NCI-H345 (cell line): ENCODE data around the gene SMPDL3B.

Experiments used
- DNase-seq: peaks from one replicate; lab custom pipeline; 2025; lab: John Stamatoyannopoulos, UW

Gene SMPDL3B

GRCh38 chr1:27934818-27935549, at the start of gene SMPDL3B:
TSS of gene SMPDL3B (plus strand) at chr1:27935000. CDS start at chr1:27935184, 184 bp downstream.
- DNase-seq, result peak; percentile 53

- DNase-seq, result no peak
Measured at GRCh38 chr1:27885114-27885528, 49.7 kb upstream of the SMPDL3B start.

GRCh38 chr1:27885621-27886352, 49.0 kb upstream of the SMPDL3B start:
- DNase-seq, result no peak

GRCh38 chr1:27886353-27886679, 48.5 kb upstream of the SMPDL3B start:
- DNase-seq, result no peak

GRCh38 chr1:27886744-27887143, 48.1 kb upstream of the SMPDL3B start:
- no peak for DNase-seq

GRCh38 chr1:27887215-27888021, 47.4 kb upstream of the SMPDL3B start:
- no peak for DNase-seq

- no peak for DNase-seq
Measured at GRCh38 chr1:27889506-27889905, 45.3 kb upstream of the SMPDL3B start.

- DNase-seq, result no peak
Measured at GRCh38 chr1:27891196-27891889, 43.5 kb upstream of the SMPDL3B start.

GRCh38 chr1:27894521-27894920, 40.3 kb upstream of the SMPDL3B start:
- no peak for DNase-seq

- DNase-seq, result no peak
Measured at GRCh38 chr1:27906759-27907158, 28.0 kb upstream of the SMPDL3B start.

GRCh38 chr1:27912429-27912828, 22.4 kb upstream of the SMPDL3B start:
- DNase-seq, result no peak

GRCh38 chr1:27915082-27915575, 19.7 kb upstream of the SMPDL3B start:
- no peak for DNase-seq

- no peak for DNase-seq
Measured at GRCh38 chr1:27922272-27922671, 12.5 kb upstream of the SMPDL3B start.

- no peak for DNase-seq
Measured at GRCh38 chr1:27928216-27928954, 6.4 kb upstream of the SMPDL3B start.

- no peak for DNase-seq
Measured at GRCh38 chr1:27931184-27931583, 3.6 kb upstream of the SMPDL3B start.

GRCh38 chr1:27931759-27932158, 3.0 kb upstream of the SMPDL3B start:
- DNase-seq, result no peak

GRCh38 chr1:27935721-27936120, 921 bp downstream of the SMPDL3B start:
- no peak for DNase-seq

- DNase-seq, result no peak
Measured at GRCh38 chr1:27936370-27936769, 1.6 kb downstream of the SMPDL3B start.

GRCh38 chr1:27937524-27937836, 2.7 kb downstream of the SMPDL3B start:
- DNase-seq, result no peak

GRCh38 chr1:27938488-27938887, 3.7 kb downstream of the SMPDL3B start:
- DNase-seq, result no peak

GRCh38 chr1:27940297-27940696, 5.5 kb downstream of the SMPDL3B start:
- DNase-seq, result peak; percentile 11
